HG02623 (cell line): ENCODE measurements around the gene ZNF488.

ENCODE experiments used
- ATAC-seq: cut with Tn5 transposase; IDR thresholded peaks from one replicate; pipeline ENCODE4 v1.9.1; 2021; ENCODE audit warnings: moderate library complexity; ENCODE audit not compliant: unreplicated experiment

ZNF488 gene

GRCh38 chr10:47383261-47384147 lies 589 bp downstream of the ZNF488 start:
- ATAC-seq, result no peak

- ATAC-seq, result no peak
Observed at GRCh38 chr10:47381427-47382379, 2.4 kb downstream of the ZNF488 start.

GRCh38 chr10:47381103-47381395 lies 3.0 kb downstream of the ZNF488 start:
- no peak for ATAC-seq

GRCh38 chr10:47380341-47381102 lies 3.6 kb downstream of the ZNF488 start:
- ATAC-seq, result no peak

- ATAC-seq, result no peak
Observed at GRCh38 chr10:47379901-47380300, 4.2 kb downstream of the ZNF488 start.

GRCh38 chr10:47379445-47379785 lies 4.7 kb downstream of the ZNF488 start:
- no peak for ATAC-seq

- no peak for ATAC-seq
Observed at GRCh38 chr10:47378606-47379444, 5.3 kb downstream of the ZNF488 start.

- no peak for ATAC-seq
Observed at GRCh38 chr10:47378183-47378510, 5.9 kb downstream of the ZNF488 start.

- ATAC-seq, result no peak
Observed at GRCh38 chr10:47376522-47377220, 7.4 kb downstream of the ZNF488 start.

- ATAC-seq, result no peak
Observed at GRCh38 chr10:47374611-47375536, 9.2 kb downstream of the ZNF488 start.

GRCh38 chr10:47372726-47373125 lies 11.4 kb downstream of the ZNF488 start:
- no peak for ATAC-seq

- ATAC-seq, result no peak
Observed at GRCh38 chr10:47371629-47372485, 12.2 kb downstream of the ZNF488 start.

- ATAC-seq, result no peak
Observed at GRCh38 chr10:47370878-47371277, 13.2 kb downstream of the ZNF488 start.

- ATAC-seq, result no peak
Observed at GRCh38 chr10:47370015-47370767, 13.9 kb downstream of the ZNF488 start.

- no peak for ATAC-seq
Observed at GRCh38 chr10:47369251-47369894, 14.7 kb downstream of the ZNF488 start.

- no peak for ATAC-seq
Observed at GRCh38 chr10:47368431-47369180, 15.5 kb downstream of the ZNF488 start.
